GM12878 (cell line): ENCODE data around the gene MRPL38. TPM values are rescaled to one million over a fixed set of nuclear protein-coding genes. Genes with fewer than 3 reads are reported as not detected.

ENCODE experiments used
- ATF2 ChIP-seq: IDR thresholded peaks from 2 replicates; pipeline ENCODE4 v1.6.1; 2012; ENCODE audit warnings: low read length, inconsistent platforms
- ATF3 ChIP-seq: IDR thresholded peaks from 2 replicates; pipeline ENCODE4 v1.6.1; 2011; ENCODE audit warnings: low read depth, mild to moderate bottlenecking, low read length, moderate library complexity, borderline replicate concordance; ENCODE audit errors: extremely low read depth
- CBX3 ChIP-seq: fragments of 200-600 bp; sonication (generic); IDR thresholded peaks from 2 replicates; pipeline ENCODE4 v1.6.1; 2016; ENCODE audit warnings: low read depth, borderline replicate concordance
- CHD1 ChIP-seq: IDR thresholded peaks from 2 replicates; pipeline ENCODE4 v1.6.1; 2012; ENCODE audit warnings: low read depth, low read length, improper control_type of control experiment
- E2F4 ChIP-seq: IDR thresholded peaks from 2 replicates; pipeline ENCODE4 v1.6.1; 2012; ENCODE audit warnings: low read depth, low read length, improper control_type of control experiment
- GABPA ChIP-seq: IDR thresholded peaks from 2 replicates; pipeline ENCODE4 v1.6.1; 2014; ENCODE audit warnings: antibody characterized with exemption, low read depth, mild to moderate bottlenecking, inconsistent platforms
- HSF1 ChIP-seq: fragments of 150-350 bp; IDR thresholded peaks from 2 replicates; pipeline ENCODE4 v1.6.1; 2014; ENCODE audit warnings: mild to moderate bottlenecking, low read depth, low read length
- IRF5 ChIP-seq: fragments of 450-650 bp; IDR thresholded peaks from 2 replicates; pipeline ENCODE4 v1.6.1; 2017; ENCODE audit warnings: borderline replicate concordance
- MTA2 ChIP-seq: fragments of 450-650 bp; IDR thresholded peaks from 2 replicates; pipeline ENCODE4 v1.6.1; 2016; ENCODE audit warnings: low read depth, mild to moderate bottlenecking, moderate library complexity
- NFIC ChIP-seq: IDR thresholded peaks from 2 replicates; pipeline ENCODE4 v1.6.1; 2012; ENCODE audit warnings: low read depth, mild to moderate bottlenecking, inconsistent platforms, low read length, moderate library complexity
- PML ChIP-seq: IDR thresholded peaks from 2 replicates; pipeline ENCODE4 v1.6.1; 2012; ENCODE audit warnings: low read length, inconsistent platforms
- POU2F2 ChIP-seq: IDR thresholded peaks from 3 replicates; pipeline ENCODE4 v1.6.1; 2011; ENCODE audit warnings: low read depth, mild to moderate bottlenecking, low read length, borderline replicate concordance
- RAD51 ChIP-seq: fragments of 450-650 bp; IDR thresholded peaks from 2 replicates; pipeline ENCODE4 v1.6.1; 2016; ENCODE audit warnings: moderate library complexity, mild to moderate bottlenecking, inconsistent platforms
- REST ChIP-seq: IDR thresholded peaks from 2 replicates; pipeline ENCODE4 v1.6.1; 2012; ENCODE audit warnings: mild to moderate bottlenecking, low read depth, low read length
- SREBF2 ChIP-seq: IDR thresholded peaks from 2 replicates; pipeline ENCODE4 v1.6.1; 2012; ENCODE audit warnings: mild to moderate bottlenecking, low read length
- YBX1 ChIP-seq: fragments of 450-650 bp; IDR thresholded peaks from 2 replicates; pipeline ENCODE4 v1.6.1; 2016; ENCODE audit warnings: antibody characterized with exemption
- ZBTB11 ChIP-seq: fragments of 450-650 bp; formaldehyde crosslinking; IDR thresholded peaks from 2 replicates; pipeline ENCODE4 v1.5.0; 2022; ENCODE audit warnings: mild to moderate bottlenecking, missing genetic modification characterization
- polyA plus RNA-seq, 11 experiments: library from polyadenylated mRNA; depleted of rRNA in 4 of 11; unstranded in 6 of 11; stranded (reverse) in 5 of 11; fragments of >200 nt; fragmentation: Nextera tagmentation in 4 of 11; fragmentation: Illumina TruSeq in 1 of 11; extraction: Ambion mirVana in 4 of 11; extraction: Trizol in 1 of 11; gene quantifications; 1 replicate in 1 of 11; 2 replicates in 10 of 11; pipeline versions ENCODE4 v1.2.1 to v1.2.3, GENCODE V29; 2011 to 2016; ENCODE audit warnings: inconsistent platforms in 2 of 11, missing spikeins in 2 of 11, low read depth in 1 of 11
- total RNA-seq, 4 experiments: library from RNA; depleted of rRNA in 3 of 4; stranded (reverse); fragments of >200 nt in 3 of 4; fragmentation: Illumina TruSeq in 1 of 4; extraction: Trizol in 1 of 4; gene quantifications; 2 replicates each; pipeline versions ENCODE4 v1.2.1 to v1.2.3, GENCODE V29; 2013 to 2021

The MRPL38 gene
- total and polyA plus RNA-seq, 10 of the 15 experiments (the other 5 are each of a cell fraction or from before 2014, with no cell fraction given): 6.6 to 205 (median 53.1) TPM

GRCh38 chr17:75896415-75897159, 8.1 kb downstream of the MRPL38 start, which contains the start of gene TRIM65 (continued):
- TF ChIP-seq HSF1 (no peak), CHD1 (no peak), POU2F2 (peak; percentile 65; the same call in 1 of the 3 replicates), CBX3 (no peak), ZBTB11 (no peak), E2F4 (no peak), ATF2 (no peak), IRF5 (no peak), RAD51 (no peak), NFIC (no peak), SREBF2 (no peak), MTA2 (no peak), PML (no peak; the same call in 1 of the 2 replicates), YBX1 (no peak), GABPA (no peak), ATF3 (no peak), REST (no peak)
